Transverse colon (tissue), 4 donors: ENCODE results near the gene ADSL. TPM values are rescaled to one million over a fixed set of nuclear protein-coding genes. Genes with fewer than 3 reads are reported as not detected.

Source experiments
- DNase-seq: peaks from one replicate; pipeline ENCODE4 v3.0.0-alpha.2; 2019
- H3K27ac ChIP-seq, 4 donors: fragments of 200-600 bp; sonication (generic); 2 replicates each; pipeline ENCODE4 v1.5.1; 2016 to 2018; ENCODE audit warnings: inconsistent platforms in 4 of 4
- H3K27me3 ChIP-seq: fragments of 200-600 bp; sonication (generic); 2 replicates; pipeline ENCODE4 v1.5.1; 2017; ENCODE audit warnings: inconsistent platforms
- H3K36me3 ChIP-seq, 4 donors: fragments of 200-600 bp; sonication (generic); 2 replicates each; pipeline ENCODE4 v1.5.1; 2017 to 2019; ENCODE audit warnings: inconsistent platforms in 4 of 4
- H3K4me1 ChIP-seq, 4 donors: fragments of 200-600 bp; sonication (generic); 2 replicates each; pipeline ENCODE4 v1.5.1; 2017 to 2020; ENCODE audit warnings: inconsistent platforms in 4 of 4
- H3K4me3 ChIP-seq, 4 donors: fragments of 200-600 bp; sonication (generic); 1 replicate in 1 of 4; 2 replicates in 3 of 4; pipeline versions ENCODE4 v1.5.1 to v1.6.1; 2017 to 2019; ENCODE audit warnings: inconsistent platforms in 4 of 4
- H3K9me3 ChIP-seq, 2 donors: fragments of 200-600 bp; sonication (generic); 2 replicates each; pipeline ENCODE4 v1.5.1; 2017 to 2019; ENCODE audit warnings: inconsistent platforms in 2 of 2
- EP300 ChIP-seq: sonication (generic); formaldehyde crosslinking; IDR thresholded peaks from one replicate; pipeline ENCODE4 v1.6.1; 2017; ENCODE audit warnings: antibody characterized with exemption, low read depth
- POLR2A ChIP-seq: fragments of 450-650 bp; IDR thresholded peaks from one replicate; pipeline ENCODE4 v1.6.1; 2016; ENCODE audit warnings: antibody characterized with exemption, mild to moderate bottlenecking, moderate library complexity
- POLR2AphosphoS5 ChIP-seq, 3 donors: sonication (generic); formaldehyde crosslinking; IDR thresholded peaks; one replicate each; pipeline ENCODE4 v1.6.1; 2016; ENCODE audit warnings: antibody characterized with exemption in 3 of 3
- WGBS, 2 donors: methylation state at CpG; one replicate each; pipeline ENCODE4 v1.1.5; 2018; ENCODE audit warnings: low coverage in 1 of 2; 5-methylcytosine and 5-hydroxymethylcytosine counted together
- in situ Hi-C, 4 donors: fragments of 200-750 bp; cut with MboI; loops; one replicate each; pipeline versions ENCODE4 v1.15.0 to v1.15.1; 2017; ENCODE audit warnings: low sequenced_read_pairs in 3 of 4, low pct_ligation_motif_present in 1 of 4, low pct_unique_long_range_greater_than_20kb in 1 of 4
- intact Hi-C: fragments of 100-400 bp; cut with DNase I; formaldehyde crosslinking; loops from one replicate; pipeline ENCODE4 v1.15.1; 2023; ENCODE audit warnings: low total_unique reads
- total RNA-seq, 4 donors: library from RNA; depleted of rRNA; stranded (reverse); fragments of >200 nt; gene quantifications; one replicate each; pipeline ENCODE4 v1.1.0, GENCODE V29; 2016
- TF ChIP-seq, protein P1 (sequence below), 5 experiments: fragments of 200-600 bp in 3 of 5; fragments of 450-650 bp in 2 of 5; sonication (generic) in 3 of 5; IDR thresholded peaks; 1 replicate in 2 of 5; 2 replicates in 3 of 5; pipeline ENCODE4 v1.5.1; 2016 to 2017; ENCODE audit warnings: antibody characterized with exemption in 5 of 5, inconsistent platforms in 3 of 5, mild to moderate bottlenecking in 2 of 5, moderate library complexity in 1 of 5

ADSL gene
- total RNA-seq, 4 donors from 2014 or later, result 13.5 to 70.7 (median 41.8) TPM

DNA sequence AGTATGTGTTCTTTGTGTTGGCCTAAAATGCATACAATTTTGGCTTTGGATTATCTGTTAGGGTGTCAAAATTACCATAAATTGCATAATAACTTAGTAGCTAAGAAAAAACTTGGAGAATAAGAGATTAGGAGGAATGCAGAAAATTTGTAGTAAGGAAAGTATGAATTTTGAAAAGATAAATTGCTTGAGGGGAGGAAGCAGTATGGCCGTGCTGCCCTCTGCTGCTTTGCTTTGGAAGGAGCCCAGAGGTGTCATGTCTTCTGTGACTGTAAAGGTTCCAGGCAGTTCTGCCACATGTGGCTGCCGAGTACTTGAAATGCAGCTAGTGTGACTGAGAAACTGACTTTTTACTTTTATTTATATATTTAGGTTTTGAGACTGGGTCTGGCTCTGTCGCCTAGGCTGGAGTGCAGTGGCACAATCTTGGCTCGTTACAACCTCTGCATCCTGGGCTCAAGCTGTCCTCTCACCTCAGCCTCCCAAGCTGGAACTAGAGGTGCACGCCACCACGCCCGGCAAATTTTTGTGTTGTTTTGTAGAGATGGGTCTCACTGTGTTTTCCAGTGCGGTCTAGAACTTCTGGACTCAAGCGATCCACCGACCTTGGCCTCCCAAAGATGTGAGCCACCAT, 1.8 kb downstream of the ADSL start:
- 65 to 66% methylated on average over 10 of the region's 10 CpGs for WGBS, 2 donors
- intact Hi-C loops, result loop anchor here (5.0 kb wide), 1 partner anchor 811 kb away; no protein-coding TSS in a partner anchor
- no peak overlapping the region for H3K4me3 ChIP-seq

DNA sequence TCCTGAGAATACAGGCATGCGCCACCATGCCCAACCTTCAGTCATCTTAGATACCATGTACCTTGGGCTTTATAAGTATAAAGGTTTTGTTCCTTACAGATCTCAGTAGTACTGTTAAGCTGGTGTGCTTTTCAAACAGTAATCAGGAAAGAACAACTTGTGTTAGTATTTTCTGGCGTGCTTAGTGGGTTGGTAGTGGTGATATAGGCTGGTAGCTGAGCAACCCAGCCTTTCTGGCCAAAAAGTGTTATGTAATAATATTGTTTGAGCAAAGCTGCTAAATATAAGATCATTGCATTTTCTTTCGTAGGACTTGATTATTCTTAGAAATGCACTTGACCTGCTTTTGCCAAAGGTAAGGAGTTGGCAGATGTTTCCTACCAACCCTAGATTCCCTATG, 6.5 kb downstream of the ADSL start:
- in situ Hi-C loops, result loop anchor here in 3 of 4 donors (25.0 kb wide), 1 partner anchor 815 kb away; the partner anchor contains the start of gene RPS19BP1 (in 3 of the 3)
- peaks cover 0 to 50% (median 23%) of the 10 kb centered on the region in 4 donors for H3K36me3 ChIP-seq

More for the DNA sequence above, 1.8 kb downstream of the ADSL start:
- Histone ChIP-seq H3K9me3 (no peaks in the 10 kb centered on the region), H3K27ac (peak overlapping the region; percentile 84 to 95 (median 92)), H3K36me3 (peaks cover 0 to 28% (median 10%) of the 10 kb centered on the region in 4 donors), H3K4me1 (peaks cover 0 to 28% (median 20%) of the 10 kb centered on the region in 4 donors), H3K27me3 (no peaks in the 10 kb centered on the region)
- no peak for TF ChIP-seq POLR2A
- TF ChIP-seq, protein P1, sequence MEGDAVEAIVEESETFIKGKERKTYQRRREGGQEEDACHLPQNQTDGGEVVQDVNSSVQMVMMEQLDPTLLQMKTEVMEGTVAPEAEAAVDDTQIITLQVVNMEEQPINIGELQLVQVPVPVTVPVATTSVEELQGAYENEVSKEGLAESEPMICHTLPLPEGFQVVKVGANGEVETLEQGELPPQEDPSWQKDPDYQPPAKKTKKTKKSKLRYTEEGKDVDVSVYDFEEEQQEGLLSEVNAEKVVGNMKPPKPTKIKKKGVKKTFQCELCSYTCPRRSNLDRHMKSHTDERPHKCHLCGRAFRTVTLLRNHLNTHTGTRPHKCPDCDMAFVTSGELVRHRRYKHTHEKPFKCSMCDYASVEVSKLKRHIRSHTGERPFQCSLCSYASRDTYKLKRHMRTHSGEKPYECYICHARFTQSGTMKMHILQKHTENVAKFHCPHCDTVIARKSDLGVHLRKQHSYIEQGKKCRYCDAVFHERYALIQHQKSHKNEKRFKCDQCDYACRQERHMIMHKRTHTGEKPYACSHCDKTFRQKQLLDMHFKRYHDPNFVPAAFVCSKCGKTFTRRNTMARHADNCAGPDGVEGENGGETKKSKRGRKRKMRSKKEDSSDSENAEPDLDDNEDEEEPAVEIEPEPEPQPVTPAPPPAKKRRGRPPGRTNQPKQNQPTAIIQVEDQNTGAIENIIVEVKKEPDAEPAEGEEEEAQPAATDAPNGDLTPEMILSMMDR (IDR thresholded peaks at IDR 0.05), result peak; percentile 64 to 76 (median 71)
- DNase-seq, result peak; percentile 63
- in situ Hi-C loops, result loop anchor here in 3 of 4 donors (10.0 kb wide), 2 partner anchors 303 to 813 kb away; partner anchors contain the start of gene RPS19BP1 (in 1 of the 3)

DNA sequence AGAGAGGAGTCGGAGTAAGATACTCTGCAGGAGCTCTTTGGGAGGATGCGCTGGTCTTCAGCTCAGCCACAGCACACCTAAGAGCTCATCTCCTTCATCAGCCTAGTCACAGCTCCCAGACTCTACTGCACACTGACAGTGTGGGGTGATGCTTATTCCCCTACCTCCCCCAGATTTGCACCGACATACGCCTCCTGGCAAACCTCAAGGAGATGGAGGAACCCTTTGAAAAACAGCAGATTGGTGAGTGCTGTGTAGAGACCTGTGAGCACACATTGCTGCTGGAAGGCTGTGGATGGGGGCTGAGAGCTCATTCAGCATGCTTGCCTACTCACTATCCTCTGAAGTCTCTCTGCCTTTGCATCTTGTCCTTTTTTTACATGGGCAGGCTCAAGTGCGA, 14.8 kb downstream of the ADSL start:
- intact Hi-C loops, result no loop called here
- H3K9me3 ChIP-seq, result no peaks in the 10 kb centered on the region
- no peaks in the 10 kb centered on the region for H3K4me1 ChIP-seq
- in situ Hi-C loops, result loop anchor here in 3 of 4 donors (25.0 kb wide), 1 partner anchor 824 kb away; the partner anchor contains the start of gene RPS19BP1 (in 3 of the 3)
- no peaks in the 10 kb centered on the region for H3K27me3 ChIP-seq
- H3K36me3 ChIP-seq, result peaks cover 0 to 83% (median 36%) of the 10 kb centered on the region in 4 donors
- no peak for DNase-seq
- WGBS, 2 donors, result 98% methylated on average over 5 of the region's 5 CpGs; no CpG with 5 or more reads in 1 of the 2 donors
- TF ChIP-seq POLR2AphosphoS5 (IDR thresholded peaks at IDR 0.05), result no peak
- TF ChIP-seq EP300, result no peak
- TF ChIP-seq, protein P1 (IDR thresholded peaks at IDR 0.05), result no peak
- TF ChIP-seq POLR2A, result no peak
- no peak overlapping the region for H3K4me3 ChIP-seq
- no peak overlapping the region for H3K27ac ChIP-seq

More for the DNA sequence above, 6.5 kb downstream of the ADSL start:
- H3K27ac ChIP-seq, result no peak overlapping the region
- H3K4me3 ChIP-seq, result no peak overlapping the region
- H3K9me3 ChIP-seq, result no peaks in the 10 kb centered on the region
- intact Hi-C loops, result no loop called here
- DNase-seq, result no peak
- peaks cover 0 to 9% (median 7%) of the 10 kb centered on the region in 4 donors for H3K4me1 ChIP-seq
- 98 to 100% methylated on average over 1 to 3 of the region's 3 CpGs for WGBS, 2 donors
- TF ChIP-seq EP300 (no peak), POLR2A (no peak), POLR2AphosphoS5 (IDR thresholded peaks at IDR 0.05) (no peak)
- TF ChIP-seq, protein P1 (IDR thresholded peaks at IDR 0.05), result no peak
- no peaks in the 10 kb centered on the region for H3K27me3 ChIP-seq

DNA sequence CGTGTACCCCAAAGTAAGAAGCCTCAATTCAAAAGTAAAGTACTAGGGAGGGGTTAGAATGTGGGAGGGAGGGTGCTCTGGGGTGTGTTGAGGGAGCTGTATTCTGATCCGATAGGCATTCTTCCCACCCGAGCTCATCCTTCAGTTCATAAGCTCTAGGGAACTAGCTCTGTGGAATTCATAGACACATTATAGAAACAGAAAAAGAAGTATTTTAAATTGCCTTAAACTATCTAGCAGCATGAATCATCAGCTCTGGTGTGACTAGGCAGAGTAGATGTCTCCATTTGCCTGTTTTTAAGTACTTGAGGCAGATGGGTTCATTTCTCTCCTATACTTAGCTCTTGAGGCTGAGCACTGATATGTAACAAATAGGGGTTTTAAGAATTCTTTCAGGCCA, 16.8 kb downstream of the ADSL start:
- WGBS, 2 donors, result 97% methylated on average over 3 of the region's 3 CpGs; no CpG with 5 or more reads in 1 of the 2 donors
- Histone ChIP-seq H3K27ac (no peak overlapping the region), H3K36me3 (peaks cover 0 to 81% (median 32%) of the 10 kb centered on the region in 4 donors), H3K4me1 (peaks cover 0 to 10% (median 5%) of the 10 kb centered on the region in 4 donors), H3K4me3 (no peak overlapping the region), H3K9me3 (no peaks in the 10 kb centered on the region), H3K27me3 (no peaks in the 10 kb centered on the region)
- no peak for DNase-seq
- in situ Hi-C loops, result loop anchor here in 3 of 4 donors (25.0 kb wide), 1 partner anchor 826 kb away; the partner anchor contains the start of gene RPS19BP1 (in 3 of the 3)
- intact Hi-C loops, result no loop called here
- TF ChIP-seq POLR2A, result no peak
- TF ChIP-seq, protein P1 (IDR thresholded peaks at IDR 0.05), result no peak
- TF ChIP-seq EP300, result no peak
- no peak for TF ChIP-seq POLR2AphosphoS5 (IDR thresholded peaks at IDR 0.05)
